Renal cortical epithelial cell (primary cell): ENCODE results near the gene PAN2. TPM values are rescaled to one million over a fixed set of nuclear protein-coding genes. Genes with fewer than 3 reads are reported as not detected.

Source experiments
- DNase-seq: peaks from one replicate; pipeline ENCODE4 v3.0.0-alpha.2; 2011; ENCODE audit warnings: low read depth
- total RNA-seq: library from RNA; depleted of rRNA; stranded (reverse); fragments of >200 nt; gene quantifications from 2 replicates; pipeline ENCODE4 v1.2.3, GENCODE V29; 2014

The PAN2 gene, protein sequence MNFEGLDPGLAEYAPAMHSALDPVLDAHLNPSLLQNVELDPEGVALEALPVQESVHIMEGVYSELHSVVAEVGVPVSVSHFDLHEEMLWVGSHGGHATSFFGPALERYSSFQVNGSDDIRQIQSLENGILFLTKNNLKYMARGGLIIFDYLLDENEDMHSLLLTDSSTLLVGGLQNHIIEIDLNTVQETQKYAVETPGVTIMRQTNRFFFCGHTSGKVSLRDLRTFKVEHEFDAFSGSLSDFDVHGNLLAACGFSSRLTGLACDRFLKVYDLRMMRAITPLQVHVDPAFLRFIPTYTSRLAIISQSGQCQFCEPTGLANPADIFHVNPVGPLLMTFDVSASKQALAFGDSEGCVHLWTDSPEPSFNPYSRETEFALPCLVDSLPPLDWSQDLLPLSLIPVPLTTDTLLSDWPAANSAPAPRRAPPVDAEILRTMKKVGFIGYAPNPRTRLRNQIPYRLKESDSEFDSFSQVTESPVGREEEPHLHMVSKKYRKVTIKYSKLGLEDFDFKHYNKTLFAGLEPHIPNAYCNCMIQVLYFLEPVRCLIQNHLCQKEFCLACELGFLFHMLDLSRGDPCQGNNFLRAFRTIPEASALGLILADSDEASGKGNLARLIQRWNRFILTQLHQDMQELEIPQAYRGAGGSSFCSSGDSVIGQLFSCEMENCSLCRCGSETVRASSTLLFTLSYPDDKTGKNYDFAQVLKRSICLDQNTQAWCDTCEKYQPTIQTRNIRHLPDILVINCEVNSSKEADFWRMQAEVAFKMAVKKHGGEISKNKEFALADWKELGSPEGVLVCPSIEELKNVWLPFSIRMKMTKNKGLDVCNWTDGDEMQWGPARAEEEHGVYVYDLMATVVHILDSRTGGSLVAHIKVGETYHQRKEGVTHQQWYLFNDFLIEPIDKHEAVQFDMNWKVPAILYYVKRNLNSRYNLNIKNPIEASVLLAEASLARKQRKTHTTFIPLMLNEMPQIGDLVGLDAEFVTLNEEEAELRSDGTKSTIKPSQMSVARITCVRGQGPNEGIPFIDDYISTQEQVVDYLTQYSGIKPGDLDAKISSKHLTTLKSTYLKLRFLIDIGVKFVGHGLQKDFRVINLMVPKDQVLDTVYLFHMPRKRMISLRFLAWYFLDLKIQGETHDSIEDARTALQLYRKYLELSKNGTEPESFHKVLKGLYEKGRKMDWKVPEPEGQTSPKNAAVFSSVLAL
- 5.6 and 22.7 TPM in 2 replicates for total RNA-seq

DNA sequence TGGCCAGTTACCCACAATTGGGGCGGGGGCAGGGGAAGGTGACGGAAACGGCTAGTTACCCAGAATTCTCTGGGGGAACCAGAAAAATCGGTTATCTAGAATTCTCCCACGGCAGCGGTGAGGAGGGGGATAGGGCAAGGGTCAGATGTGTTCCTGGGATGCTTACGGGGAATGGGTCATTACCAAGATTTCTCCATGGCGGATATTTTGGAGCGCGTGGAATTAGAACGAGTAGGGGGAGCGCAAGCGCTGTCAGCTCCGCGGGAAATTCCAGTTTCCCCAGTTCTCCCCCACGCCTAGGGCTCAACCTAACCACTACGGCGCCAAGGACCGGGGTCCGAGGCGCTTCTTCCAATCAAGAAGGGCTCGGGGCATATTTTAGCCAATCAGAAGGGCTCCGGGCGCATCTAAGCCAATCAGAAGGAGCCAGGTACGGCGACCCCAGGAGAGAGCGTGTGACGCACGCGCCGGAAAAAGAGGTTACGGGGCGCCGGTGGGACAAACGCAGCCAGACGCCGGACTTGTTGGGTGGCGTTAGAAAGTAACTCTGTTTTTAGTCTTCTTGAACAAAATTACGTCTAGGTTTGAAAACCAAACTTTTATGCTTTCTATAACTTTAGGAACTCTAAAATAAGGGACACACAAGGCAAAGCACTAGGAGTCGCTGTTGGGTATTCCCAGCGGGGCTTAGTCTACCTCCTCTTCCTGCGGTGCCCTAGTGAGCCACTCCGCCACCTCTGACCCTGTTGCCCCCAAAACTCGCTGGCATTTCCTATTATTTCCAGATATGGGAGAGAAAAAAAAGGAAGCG is at the start of gene PAN2:
PAN2 (minus strand) TSS at position 322 of the 811 bp plus-strand sequence. CDS start 906 bp downstream, outside the sequence.
- peak; percentile 95 for DNase-seq

GRCh38 chr12:56382611-56383010 is 48.8 kb upstream of the PAN2 start:
- no peak for DNase-seq

GRCh38 chr12:56377989-56378316 is 44.2 kb upstream of the PAN2 start:
- DNase-seq: no peak

DNA sequence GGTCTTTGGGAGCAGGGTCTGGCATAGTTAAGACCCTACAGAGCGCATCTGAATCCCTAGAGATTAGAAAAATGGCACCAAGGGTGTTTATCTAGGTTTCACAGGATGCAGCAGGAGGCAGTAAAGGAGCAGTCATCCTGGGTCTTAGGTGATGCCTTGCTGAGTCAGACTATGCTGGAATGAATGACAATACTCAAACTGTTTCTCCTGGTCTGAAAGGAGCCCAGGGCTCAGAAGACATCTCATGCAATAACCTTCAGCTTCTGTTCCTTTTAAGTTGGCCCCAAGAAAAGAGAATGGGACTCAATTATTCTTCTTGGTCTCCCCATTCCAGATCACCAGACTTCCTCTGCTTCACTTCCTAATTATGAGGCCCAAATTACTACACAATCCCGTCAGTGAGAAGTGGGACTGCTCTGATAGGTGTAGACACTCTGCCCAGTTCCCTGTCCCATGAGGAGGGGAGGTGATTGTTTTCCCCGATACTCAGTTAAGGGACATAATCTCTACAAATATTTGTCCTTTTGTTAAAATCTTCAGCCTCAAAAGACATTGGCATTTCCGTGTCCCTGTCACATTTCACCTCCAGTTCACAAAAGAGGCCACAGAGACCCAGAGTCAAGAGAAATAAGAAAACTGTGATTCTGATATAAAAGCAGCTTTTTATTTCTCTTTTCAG is 43.6 kb upstream of the PAN2 start:
- DNase-seq: peak; percentile 71

- no peak for DNase-seq
These were observed 42.0 kb upstream of the PAN2 start for GRCh38 chr12:56375598-56376434.

- peak; percentile 56 for DNase-seq
These were observed 41.2 kb upstream of the PAN2 start for GRCh38 chr12:56374726-56375597.

DNA sequence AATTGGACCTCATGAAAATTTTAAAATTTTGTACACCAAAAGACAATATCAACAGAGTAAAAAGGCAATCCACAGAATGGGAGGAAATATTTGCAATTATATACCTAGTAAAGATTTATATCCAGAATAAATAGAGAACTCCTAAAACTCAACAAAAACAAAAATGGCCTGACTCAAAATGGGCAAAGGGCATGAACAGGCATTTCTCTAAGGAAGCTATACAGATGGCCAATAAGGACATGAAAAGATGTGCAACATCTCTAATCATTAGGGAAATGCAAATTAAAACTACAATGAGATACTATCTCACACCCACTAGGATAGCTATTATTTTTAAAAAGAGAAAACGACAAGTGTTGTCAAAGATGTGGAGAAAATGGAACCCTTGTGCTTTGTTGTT is 39.7 kb upstream of the PAN2 start:
- no peak for DNase-seq

GRCh38 chr12:56366948-56367347 is 33.1 kb upstream of the PAN2 start:
- DNase-seq: no peak

- DNase-seq: no peak
These were observed 28.6 kb upstream of the PAN2 start, which contains the start of gene APOF for GRCh38 chr12:56362130-56363059. Gene APOF (minus strand): TSS chr12:56362857. CDS start chr12:56362745, 112 bp downstream.

DNA sequence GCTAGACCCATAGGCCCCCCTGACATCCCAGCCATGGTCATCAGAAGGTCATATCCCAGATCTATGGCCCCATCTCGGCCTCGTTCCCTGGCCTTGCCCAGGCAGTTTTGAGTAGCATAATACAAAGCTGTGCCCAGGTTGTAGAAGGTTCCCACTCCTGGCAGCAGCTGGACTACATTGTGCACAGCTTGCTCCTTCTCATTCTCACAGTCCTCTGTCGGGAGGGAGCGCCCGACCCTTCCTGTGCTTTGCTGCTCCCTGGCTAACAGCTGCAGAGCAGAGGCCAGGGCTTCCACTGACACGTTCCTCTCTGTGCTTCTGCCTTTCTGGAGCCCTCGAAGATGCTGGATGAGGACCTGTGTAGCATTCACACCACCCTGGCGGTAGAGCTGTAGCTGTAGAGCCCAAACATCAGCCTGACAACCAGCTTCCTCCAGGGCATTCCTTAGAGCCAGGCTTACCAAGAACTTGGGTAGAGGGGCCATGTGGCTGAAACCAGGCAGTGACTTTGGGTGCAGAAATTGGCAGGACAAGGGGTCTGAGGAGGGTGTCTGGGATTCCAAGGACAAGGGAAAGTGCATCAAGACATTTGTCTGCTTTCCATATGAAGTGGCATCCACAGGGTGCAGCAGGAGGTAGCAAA is 27.8 kb upstream of the PAN2 start:
- DNase-seq: no peak

DNA sequence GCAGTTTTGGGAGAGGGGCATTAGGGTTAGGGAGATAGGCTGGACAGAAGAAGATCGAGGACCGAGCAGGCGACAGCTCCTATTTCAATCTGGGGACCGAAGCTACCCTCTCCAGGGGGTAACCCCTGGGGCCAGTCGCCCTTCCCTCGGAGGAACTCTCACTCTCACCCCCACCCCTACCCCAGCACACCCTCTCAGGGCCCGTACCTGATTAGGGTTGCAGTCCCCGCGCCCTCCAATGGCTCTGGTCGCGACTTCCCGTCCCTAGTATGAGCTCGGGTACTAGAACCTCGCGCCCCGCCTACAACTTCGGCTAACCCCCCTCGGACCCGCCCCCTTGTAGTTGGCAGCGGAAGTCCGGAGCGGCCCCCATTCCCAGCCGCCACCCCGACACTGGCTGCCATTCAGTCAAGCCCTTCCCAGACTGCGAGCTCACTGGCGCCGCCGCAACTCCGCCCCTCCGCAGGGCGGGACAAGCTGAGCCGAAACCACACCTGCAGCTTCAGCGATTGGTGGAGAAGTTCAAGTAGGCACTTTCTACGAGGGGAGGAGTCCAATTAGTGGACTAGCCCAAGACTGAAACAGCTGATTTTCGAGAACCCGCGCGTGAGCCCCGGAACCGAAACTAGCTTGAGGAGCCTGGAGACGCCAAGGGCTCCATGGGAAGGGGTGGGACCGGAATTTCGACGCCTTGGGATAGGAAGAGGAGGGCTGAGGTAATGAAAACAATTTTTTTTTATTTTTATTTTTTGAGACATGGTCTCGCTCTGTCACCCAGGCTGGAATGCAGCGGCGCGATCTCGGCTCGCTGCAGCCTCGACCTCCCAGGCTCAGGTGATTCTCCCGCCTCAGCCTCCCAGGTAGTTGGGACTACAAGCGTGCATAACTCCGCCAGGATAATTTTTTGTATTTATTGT is 26.3 kb upstream of the PAN2 start, which contains the start of gene STAT2:
STAT2 (minus strand) TSS at position 257 of the 917 bp plus-strand sequence. CDS start 3,536 bp downstream, outside the sequence.
- DNase-seq: peak; percentile 100

GRCh38 chr12:56358836-56359532 is 25.2 kb upstream of the PAN2 start:
- DNase-seq: peak; percentile 91

DNA sequence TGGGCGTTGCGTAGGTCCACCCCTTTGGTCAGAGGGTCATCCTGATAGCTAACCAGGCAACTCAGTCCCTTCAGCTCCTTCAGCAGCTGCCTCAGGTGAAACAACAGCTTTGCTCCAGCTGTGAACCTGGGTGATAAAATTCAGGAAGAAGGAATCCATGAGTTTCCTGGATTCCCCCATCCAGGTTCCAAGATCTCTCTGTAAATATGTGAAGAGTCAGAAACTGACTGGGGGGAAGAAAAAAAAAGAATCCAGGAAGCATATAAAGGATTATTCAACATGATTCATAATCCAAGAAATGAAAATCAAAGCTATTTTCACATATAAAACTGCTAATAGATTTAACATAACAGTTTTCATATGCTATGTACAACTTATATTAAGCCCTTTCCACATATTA is 17.5 kb upstream of the PAN2 start:
- DNase-seq: no peak

- no peak for DNase-seq
These were observed 16.9 kb upstream of the PAN2 start for GRCh38 chr12:56350662-56351061.

GRCh38 chr12:56348776-56349175 is 15.0 kb upstream of the PAN2 start:
- no peak for DNase-seq
